DND-41 (cell line): Measurements from ENCODE around the gene ADARB2.

ENCODE experiments used
- ATAC-seq: fragments of 200-7000 bp; cut with Tn5 transposase; 3 replicates; pipeline ENCODE4 v1.9.1; 2021; ENCODE audit warnings: low read depth; ENCODE audit not compliant: insufficient read depth
- DNase-seq: peaks from one replicate; pipeline ENCODE4 v3.0.0-alpha.2; 2020
- H2AFZ ChIP-seq: 2 replicates; pipeline ENCODE4 v1.6.0; 2012; ENCODE audit warnings: low read depth, low read length
- H3K27ac ChIP-seq: 2 replicates; pipeline ENCODE4 v1.5.1; 2012; ENCODE audit warnings: low read length, inconsistent platforms
- H3K27me3 ChIP-seq: fragments of 200-600 bp; sonication (generic); 2 replicates; pipeline ENCODE4 v1.6.0; 2012; ENCODE audit warnings: low read length, mild to moderate bottlenecking, inconsistent platforms; ENCODE audit not compliant: insufficient read depth, poor library complexity
- H3K36me3 ChIP-seq: 2 replicates; pipeline ENCODE4 v1.5.1; 2012; ENCODE audit warnings: low read length, inconsistent platforms; ENCODE audit not compliant: insufficient read depth
- H3K4me1 ChIP-seq: 2 replicates; pipeline ENCODE4 v1.5.1; 2012; ENCODE audit warnings: mild to moderate bottlenecking, low read length; ENCODE audit not compliant: insufficient read depth
- H3K4me2 ChIP-seq: 2 replicates; pipeline ENCODE4 v1.6.0; 2012; ENCODE audit warnings: mild to moderate bottlenecking, moderate library complexity, low read length, inconsistent platforms; ENCODE audit not compliant: insufficient read depth
- H3K4me3 ChIP-seq, 2 experiments: fragments of 200-600 bp in 1 of 2; shearing (Covaris generic) in 1 of 2; 2 replicates each; pipeline ENCODE4 v1.5.1; 2012 to 2016; ENCODE audit warnings: inconsistent platforms in 2 of 2, low read length in 2 of 2, mild to moderate bottlenecking in 2 of 2, low read depth in 1 of 2, moderate library complexity in 1 of 2
- H3K79me2 ChIP-seq: 2 replicates; pipeline ENCODE4 v1.6.0; 2012; ENCODE audit warnings: low read length, inconsistent platforms; ENCODE audit not compliant: insufficient read depth
- H3K9ac ChIP-seq: 2 replicates; pipeline ENCODE4 v1.6.0; 2012; ENCODE audit warnings: low read depth, mild to moderate bottlenecking, inconsistent platforms, low read length, moderate library complexity
- H3K9me3 ChIP-seq: 2 replicates; pipeline ENCODE4 v1.5.1; 2012; ENCODE audit warnings: low read length, moderate library complexity, mild to moderate bottlenecking, inconsistent platforms; ENCODE audit not compliant: insufficient read depth, severe bottlenecking
- H4K20me1 ChIP-seq: 2 replicates; pipeline ENCODE4 v1.6.0; 2012; ENCODE audit warnings: low read length; ENCODE audit not compliant: insufficient read depth
- EZH2 ChIP-seq: IDR thresholded peaks from 3 replicates; pipeline ENCODE4 v1.6.1; 2012; ENCODE audit warnings: borderline replicate concordance, low read depth, mild to moderate bottlenecking, moderate library complexity, low read length, inconsistent platforms; ENCODE audit not compliant: severe bottlenecking
- TF ChIP-seq, protein P1 (sequence below): IDR thresholded peaks from 2 replicates; pipeline ENCODE4 v1.5.1; 2012; ENCODE audit warnings: borderline replicate concordance, low read length, moderate library complexity, mild to moderate bottlenecking; ENCODE audit not compliant: poor library complexity, severe bottlenecking; ENCODE audit errors: extremely low read depth

The ADARB2 gene

DNA sequence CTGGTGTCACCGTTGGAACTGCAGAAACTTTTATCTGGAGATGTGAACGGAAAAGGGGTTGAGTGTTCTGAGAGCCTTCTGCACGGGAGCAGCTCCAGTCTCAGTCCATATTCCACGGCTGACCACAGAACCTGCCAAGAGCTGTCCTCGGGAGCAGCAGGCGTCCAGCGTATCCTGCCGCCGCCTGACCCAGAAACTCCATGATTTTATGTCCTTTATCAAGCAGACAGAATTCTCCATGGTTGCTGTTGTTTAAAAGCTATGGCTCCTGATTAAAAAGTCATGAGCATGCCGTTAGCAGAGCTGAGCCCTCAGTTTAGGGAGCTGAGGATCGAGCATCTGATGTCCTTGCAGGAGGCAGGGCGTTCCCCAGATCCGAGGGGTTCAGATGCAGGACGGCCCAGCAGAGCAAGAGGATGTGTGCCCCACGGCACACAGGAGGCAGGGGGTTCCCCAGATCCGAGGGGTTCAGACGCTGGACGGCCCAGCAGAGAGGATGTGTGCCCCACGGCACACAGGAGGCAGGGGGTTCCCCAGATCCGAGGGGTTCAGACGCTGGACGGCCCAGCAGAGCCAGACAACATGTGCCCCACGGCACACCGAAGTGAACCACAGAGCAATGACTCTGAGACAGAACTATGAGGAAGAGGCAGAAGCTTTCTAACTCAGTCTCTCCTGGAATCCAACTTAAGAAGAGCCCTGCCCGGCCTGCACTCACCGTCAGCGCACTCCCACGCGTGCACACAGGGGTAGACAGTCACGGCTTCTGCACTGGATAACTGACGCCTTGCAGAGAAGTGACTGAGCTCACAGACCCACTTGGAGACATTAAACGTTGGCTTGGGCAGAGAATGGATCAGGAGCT, 584.7 kb downstream of the ADARB2 start:
- H3K27me3 ChIP-seq: no peaks in the 10 kb centered on the region
- no peaks in the 10 kb centered on the region for H3K79me2 ChIP-seq
- no peaks in the 10 kb centered on the region for H4K20me1 ChIP-seq
- H3K9me3 ChIP-seq: no peaks in the 10 kb centered on the region
- no peak overlapping the region for H3K4me3 ChIP-seq
- no peak overlapping the region for H3K4me2 ChIP-seq
- no peak for DNase-seq
- H3K27ac ChIP-seq: peak overlapping the region; percentile 81
- no peak for ATAC-seq
- H3K9ac ChIP-seq: peak overlapping the region; percentile 39; the same call in 1 of the 2 replicates
- TF ChIP-seq, protein P1, sequence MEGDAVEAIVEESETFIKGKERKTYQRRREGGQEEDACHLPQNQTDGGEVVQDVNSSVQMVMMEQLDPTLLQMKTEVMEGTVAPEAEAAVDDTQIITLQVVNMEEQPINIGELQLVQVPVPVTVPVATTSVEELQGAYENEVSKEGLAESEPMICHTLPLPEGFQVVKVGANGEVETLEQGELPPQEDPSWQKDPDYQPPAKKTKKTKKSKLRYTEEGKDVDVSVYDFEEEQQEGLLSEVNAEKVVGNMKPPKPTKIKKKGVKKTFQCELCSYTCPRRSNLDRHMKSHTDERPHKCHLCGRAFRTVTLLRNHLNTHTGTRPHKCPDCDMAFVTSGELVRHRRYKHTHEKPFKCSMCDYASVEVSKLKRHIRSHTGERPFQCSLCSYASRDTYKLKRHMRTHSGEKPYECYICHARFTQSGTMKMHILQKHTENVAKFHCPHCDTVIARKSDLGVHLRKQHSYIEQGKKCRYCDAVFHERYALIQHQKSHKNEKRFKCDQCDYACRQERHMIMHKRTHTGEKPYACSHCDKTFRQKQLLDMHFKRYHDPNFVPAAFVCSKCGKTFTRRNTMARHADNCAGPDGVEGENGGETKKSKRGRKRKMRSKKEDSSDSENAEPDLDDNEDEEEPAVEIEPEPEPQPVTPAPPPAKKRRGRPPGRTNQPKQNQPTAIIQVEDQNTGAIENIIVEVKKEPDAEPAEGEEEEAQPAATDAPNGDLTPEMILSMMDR: no peak
- TF ChIP-seq EZH2: no peak
- no peaks in the 10 kb centered on the region for H3K36me3 ChIP-seq
- H3K4me1 ChIP-seq: peaks cover 53% of the 10 kb centered on the region
- H2AFZ ChIP-seq: no peak overlapping the region

GRCh38 chr10:1151076-1152033, 586.0 kb downstream of the ADARB2 start:
- no peaks in the 10 kb centered on the region for H3K79me2 ChIP-seq
- H3K27me3 ChIP-seq: no peaks in the 10 kb centered on the region
- TF ChIP-seq EZH2: no peak
- TF ChIP-seq, protein P1: no peak
- no peak for ATAC-seq
- no peak overlapping the region for H3K4me3 ChIP-seq
- H3K36me3 ChIP-seq: no peaks in the 10 kb centered on the region
- no peaks in the 10 kb centered on the region for H4K20me1 ChIP-seq
- no peak overlapping the region for H3K4me2 ChIP-seq
- peaks cover 3% of the 10 kb centered on the region for H3K9me3 ChIP-seq
- H2AFZ ChIP-seq: no peak overlapping the region
- peaks cover 53% of the 10 kb centered on the region for H3K4me1 ChIP-seq
- H3K9ac ChIP-seq: no peak overlapping the region
- no peak for DNase-seq
- H3K27ac ChIP-seq: no peak overlapping the region

- H3K27me3 ChIP-seq: no peaks in the 10 kb centered on the region
- peaks cover 11% of the 10 kb centered on the region for H3K9me3 ChIP-seq
- H4K20me1 ChIP-seq: no peaks in the 10 kb centered on the region
- H3K4me3 ChIP-seq: no peak overlapping the region
- TF ChIP-seq EZH2: no peak
- TF ChIP-seq, protein P1: no peak
- ATAC-seq (no peak), DNase-seq (no peak)
- no peaks in the 10 kb centered on the region for H3K36me3 ChIP-seq
- H2AFZ ChIP-seq: no peak overlapping the region
- H3K9ac ChIP-seq: no peak overlapping the region
- H3K4me1 ChIP-seq: peaks cover 48% of the 10 kb centered on the region
- no peaks in the 10 kb centered on the region for H3K79me2 ChIP-seq
- no peak overlapping the region for H3K27ac ChIP-seq
- H3K4me2 ChIP-seq: no peak overlapping the region
These were observed 586.7 kb downstream of the ADARB2 start for GRCh38 chr10:1150638-1150955.
